Measurements from ENCODE around the gene GPR18. TPM values are rescaled to one million over a fixed set of nuclear protein-coding genes. Genes with fewer than 3 reads are reported as not detected.

Gene GPR18
- total and polyA plus RNA-seq, 2 of the 13 experiments (the other 11 are each of a cell fraction or from before 2014, with no cell fraction given), result not detected

DNA sequence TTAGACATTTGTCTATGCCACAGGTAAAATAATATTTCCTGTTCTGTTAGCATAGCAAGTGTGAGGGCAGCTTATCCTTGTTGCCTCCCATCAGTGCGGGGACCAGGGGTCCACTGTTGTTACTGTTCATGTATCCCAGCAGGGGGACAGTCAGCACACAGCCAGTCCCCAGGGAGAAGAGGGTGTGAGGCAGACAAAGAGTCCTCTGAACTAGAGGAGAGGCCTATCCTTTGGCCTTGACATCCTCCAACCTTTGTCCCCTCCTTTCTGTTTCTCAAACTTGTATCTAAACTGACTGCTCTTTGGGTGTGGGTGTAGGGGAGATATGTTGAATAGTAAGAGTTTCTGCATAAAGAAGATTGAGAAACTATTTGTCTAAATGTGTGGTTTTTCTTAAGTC, 2.9 kb upstream of the GPR18 start:
- H3K36me3 ChIP-seq (replicated peaks in 1 of 2; ENCODE audit: control insufficient read depth in 1 of 2, insufficient read depth in 2 of 2, low read length in 2 of 2), result peaks cover 1 to 3% of the 10 kb centered on the region in 2 experiments; a peak in 3 of 5 replicates
- peak overlapping the region; percentile 11; the same call in 1 of the 2 replicates for H3K4me2 ChIP-seq (ENCODE audit: low read depth, low read length)
- no peak overlapping the region for H3K9ac ChIP-seq (ENCODE audit: insufficient read depth, low read depth, low read length)
- H3K79me2 ChIP-seq (ENCODE audit: insufficient read depth, low read length), result no peaks in the 10 kb centered on the region
- H3K27ac ChIP-seq (ENCODE audit: extremely low read length, insufficient read depth, low read length), result no peak overlapping the region
- FAIRE-seq (peak; percentile 94), DNase-seq (ENCODE audit: low spot score) (peak; percentile 83), ATAC-seq (peak; percentile 100)
- BruUV-seq (replicated peaks), result no TSS peak
- H3K4me1 ChIP-seq (ENCODE audit: insufficient read depth, low read length), result peaks cover 30% of the 10 kb centered on the region
- ChIA-PET POLR2A (interaction anchor here (2.3 kb wide), 1 partner anchor 60 kb away, joined by 5 read pairs; the partner anchor contains the start of gene UBAC2), CTCF (ENCODE audit: low intra/inter-chr PET ratio, low total read pairs) (no interaction called here)
- H3K27me3 ChIP-seq (ENCODE audit: control insufficient read depth in 1 of 2, insufficient read depth in 2 of 2, low read length in 2 of 2), result no peaks in the 10 kb centered on the region
- 0% methylated on average over 1 of the region's 1 CpG for WGBS (ENCODE audit: low lambda C conversion rate)
- no peak overlapping the region for H2AFZ ChIP-seq (ENCODE audit: low read length)
- no peaks in the 10 kb centered on the region for H3K9me3 ChIP-seq (ENCODE audit: low read length)
- H3K4me3 ChIP-seq (replicated peaks in 1 of 3; ENCODE audit: insufficient read depth in 1 of 3, low read depth in 2 of 3, low read length in 3 of 3), result no peak overlapping the region
- intact Hi-C loops (cut with micrococcal nuclease; ENCODE audit: unreplicated experiment), result loop anchor here (1.0 to 2.0 kb wide), 2 partner anchors 60 to 85 kb away; partner anchors contain the start of gene UBAC2
- in situ Hi-C loops (cut with HindIII; ENCODE audit: extremely low pct_ligation_motif_present, low pct_unique_long_range_greater_than_20kb), result loop anchor here (5.0 to 10.0 kb wide), 2 partner anchors 84 to 174 kb away; no protein-coding TSS in a partner anchor
- H4K20me1 ChIP-seq (ENCODE audit: insufficient read depth, low read length), result peaks cover 8% of the 10 kb centered on the region; the same call in 1 of the 2 replicates
- TF ChIP-seq ZNF747 (CRISPR knock-in tag; IDR thresholded peaks at IDR 0.05; ENCODE audit: borderline replicate concordance) (no peak), SOX13 (IDR thresholded peaks at IDR 0.05) (no peak), SOX13 (CRISPR knock-in tag; conservative IDR thresholded peaks at IDR 0.05 in 1 of 2, IDR thresholded peaks at IDR 0.05 in 1 of 2) (peak in 1 of 2 experiments; percentile 63; a peak in 2 of 4 replicates), ATAD3A (CRISPR knock-in tag; IDR thresholded peaks at IDR 0.05) (no peak), RCOR2 (CRISPR knock-in tag; IDR thresholded peaks at IDR 0.05) (0 out of 2 replicates have a peak, but pooled peaks have one; percentile 23), MEIS2 (CRISPR knock-in tag; IDR thresholded peaks at IDR 0.05) (no peak), RXRB (CRISPR knock-in tag; IDR thresholded peaks at IDR 0.05; ENCODE audit: borderline replicate concordance) (0 out of 2 replicates have a peak, but pooled peaks have one; percentile 25), RBFOX2 (IDR thresholded peaks at IDR 0.05; ENCODE audit: low read depth, low read length) (no peak), POGZ (CRISPR knock-in tag; IDR thresholded peaks at IDR 0.05) (peak; percentile 56; the same call in 1 of the 2 replicates), PHF8 (CRISPR knock-in tag; IDR thresholded peaks at IDR 0.05) (no peak), ZNF629 (CRISPR knock-in tag; conservative IDR thresholded peaks at IDR 0.05) (no peak), HDAC1 (CRISPR knock-in tag; IDR thresholded peaks at IDR 0.05) (no peak), IKZF1 (IDR thresholded peaks at IDR 0.05) (no peak)
- TF ChIP-seq, protein P1, sequence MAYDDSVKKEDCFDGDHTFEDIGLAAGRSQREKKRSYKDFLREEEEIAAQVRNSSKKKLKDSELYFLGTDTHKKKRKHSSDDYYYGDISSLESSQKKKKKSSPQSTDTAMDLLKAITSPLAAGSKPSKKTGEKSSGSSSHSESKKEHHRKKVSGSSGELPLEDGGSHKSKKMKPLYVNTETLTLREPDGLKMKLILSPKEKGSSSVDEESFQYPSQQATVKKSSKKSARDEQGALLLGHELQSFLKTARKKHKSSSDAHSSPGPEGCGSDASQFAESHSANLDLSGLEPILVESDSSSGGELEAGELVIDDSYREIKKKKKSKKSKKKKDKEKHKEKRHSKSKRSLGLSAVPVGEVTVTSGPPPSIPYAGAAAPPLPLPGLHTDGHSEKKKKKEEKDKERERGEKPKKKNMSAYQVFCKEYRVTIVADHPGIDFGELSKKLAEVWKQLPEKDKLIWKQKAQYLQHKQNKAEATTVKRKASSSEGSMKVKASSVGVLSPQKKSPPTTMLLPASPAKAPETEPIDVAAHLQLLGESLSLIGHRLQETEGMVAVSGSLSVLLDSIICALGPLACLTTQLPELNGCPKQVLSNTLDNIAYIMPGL (CRISPR knock-in tag; IDR thresholded peaks at IDR 0.05; ENCODE audit: borderline replicate concordance in 1 of 2, low read depth in 1 of 2), result no peak
- TF ChIP-seq, protein P2, sequence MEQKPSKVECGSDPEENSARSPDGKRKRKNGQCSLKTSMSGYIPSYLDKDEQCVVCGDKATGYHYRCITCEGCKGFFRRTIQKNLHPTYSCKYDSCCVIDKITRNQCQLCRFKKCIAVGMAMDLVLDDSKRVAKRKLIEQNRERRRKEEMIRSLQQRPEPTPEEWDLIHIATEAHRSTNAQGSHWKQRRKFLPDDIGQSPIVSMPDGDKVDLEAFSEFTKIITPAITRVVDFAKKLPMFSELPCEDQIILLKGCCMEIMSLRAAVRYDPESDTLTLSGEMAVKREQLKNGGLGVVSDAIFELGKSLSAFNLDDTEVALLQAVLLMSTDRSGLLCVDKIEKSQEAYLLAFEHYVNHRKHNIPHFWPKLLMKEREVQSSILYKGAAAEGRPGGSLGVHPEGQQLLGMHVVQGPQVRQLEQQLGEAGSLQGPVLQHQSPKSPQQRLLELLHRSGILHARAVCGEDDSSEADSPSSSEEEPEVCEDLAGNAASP (CRISPR knock-in tag; IDR thresholded peaks at IDR 0.05; ENCODE audit: borderline replicate concordance), result 0 out of 2 replicates have a peak, but pooled peaks have one; percentile 35
- TF ChIP-seq, protein P3, sequence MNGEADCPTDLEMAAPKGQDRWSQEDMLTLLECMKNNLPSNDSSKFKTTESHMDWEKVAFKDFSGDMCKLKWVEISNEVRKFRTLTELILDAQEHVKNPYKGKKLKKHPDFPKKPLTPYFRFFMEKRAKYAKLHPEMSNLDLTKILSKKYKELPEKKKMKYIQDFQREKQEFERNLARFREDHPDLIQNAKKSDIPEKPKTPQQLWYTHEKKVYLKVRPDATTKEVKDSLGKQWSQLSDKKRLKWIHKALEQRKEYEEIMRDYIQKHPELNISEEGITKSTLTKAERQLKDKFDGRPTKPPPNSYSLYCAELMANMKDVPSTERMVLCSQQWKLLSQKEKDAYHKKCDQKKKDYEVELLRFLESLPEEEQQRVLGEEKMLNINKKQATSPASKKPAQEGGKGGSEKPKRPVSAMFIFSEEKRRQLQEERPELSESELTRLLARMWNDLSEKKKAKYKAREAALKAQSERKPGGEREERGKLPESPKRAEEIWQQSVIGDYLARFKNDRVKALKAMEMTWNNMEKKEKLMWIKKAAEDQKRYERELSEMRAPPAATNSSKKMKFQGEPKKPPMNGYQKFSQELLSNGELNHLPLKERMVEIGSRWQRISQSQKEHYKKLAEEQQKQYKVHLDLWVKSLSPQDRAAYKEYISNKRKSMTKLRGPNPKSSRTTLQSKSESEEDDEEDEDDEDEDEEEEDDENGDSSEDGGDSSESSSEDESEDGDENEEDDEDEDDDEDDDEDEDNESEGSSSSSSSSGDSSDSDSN (CRISPR knock-in tag; IDR thresholded peaks at IDR 0.05), result no peak
- TF ChIP-seq, protein P4, sequence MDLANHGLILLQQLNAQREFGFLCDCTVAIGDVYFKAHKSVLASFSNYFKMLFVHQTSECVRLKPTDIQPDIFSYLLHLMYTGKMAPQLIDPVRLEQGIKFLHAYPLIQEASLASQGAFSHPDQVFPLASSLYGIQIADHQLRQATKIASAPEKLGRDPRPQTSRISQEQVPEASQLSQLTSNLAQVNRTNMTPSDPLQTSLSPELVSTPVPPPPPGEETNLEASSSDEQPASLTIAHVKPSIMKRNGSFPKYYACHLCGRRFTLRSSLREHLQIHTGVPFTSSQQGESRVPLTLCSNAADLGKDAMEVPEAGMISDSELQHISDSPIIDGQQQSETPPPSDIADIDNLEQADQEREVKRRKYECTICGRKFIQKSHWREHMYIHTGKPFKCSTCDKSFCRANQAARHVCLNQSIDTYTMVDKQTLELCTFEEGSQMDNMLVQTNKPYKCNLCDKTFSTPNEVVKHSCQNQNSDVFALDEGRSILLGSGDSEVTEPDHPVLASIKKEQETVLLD (CRISPR knock-in tag; IDR thresholded peaks at IDR 0.05; ENCODE audit: low read depth), result no peak
